CD4-positive, alpha-beta T cell (primary cell): ENCODE measurements around the gene ADIPOR2. TPM values are rescaled to one million over a fixed set of nuclear protein-coding genes. Genes with fewer than 3 reads are reported as not detected.

Experiments used
- ATAC-seq: fragments of 200-7000 bp; cut with Tn5 transposase; one replicate; pipeline ENCODE4 v1.10.0; 2022; ENCODE audit warnings: mild to moderate bottlenecking; ENCODE audit not compliant: poor library complexity
- CTCF ChIA-PET: fragments of 350-600 bp; sonication (Branson Sonifier 250); formaldehyde crosslinking; loops from one replicate; lab custom pipeline; 2021; ENCODE audit warnings: antibody characterized with exemption, inconsistent platforms; lab: Charles Lee
- POLR2A ChIA-PET: fragments of 350-600 bp; sonication (Branson Sonifier 250); formaldehyde crosslinking; loops from one replicate; lab custom pipeline; 2021; ENCODE audit warnings: antibody characterized with exemption, inconsistent platforms; lab: Charles Lee
- DNase-seq, 14 experiments: peaks; one replicate each; pipeline ENCODE4 v3.0.0-alpha.2; 2013 to 2020; ENCODE audit warnings: mixed read lengths in 2 of 14
- H3K27ac ChIP-seq, 2 donors: one replicate each; pipeline versions ENCODE4 v1.5.1 to v1.7.0; 2013; ENCODE audit warnings: low read length in 2 of 2, low read depth in 1 of 2, mild to moderate bottlenecking in 1 of 2
- H3K27me3 ChIP-seq, 2 experiments: 1 replicate in 1 of 2; 2 replicates in 1 of 2; pipeline versions ENCODE4 v1.6.1 to v1.7.0; 2013; ENCODE audit warnings: low read length in 2 of 2, control low read depth in 1 of 2, mild to moderate bottlenecking in 1 of 2, moderate library complexity in 1 of 2; ENCODE audit not compliant: insufficient read depth in 2 of 2, control insufficient read depth in 1 of 2
- H3K36me3 ChIP-seq: one replicate; pipeline ENCODE4 v1.6.1; 2013; ENCODE audit warnings: low read length, control low read depth; ENCODE audit not compliant: insufficient read depth
- H3K4me1 ChIP-seq: one replicate; pipeline ENCODE4 v1.6.1; 2013; ENCODE audit warnings: low read length, control low read depth; ENCODE audit not compliant: insufficient read depth
- H3K4me3 ChIP-seq: one replicate; pipeline ENCODE4 v1.5.1; 2013; ENCODE audit warnings: mild to moderate bottlenecking, low read length, moderate library complexity
- H3K9me3 ChIP-seq, 2 experiments: 1 replicate in 1 of 2; 2 replicates in 1 of 2; pipeline versions ENCODE4 v1.6.1 to v1.7.0; 2013; ENCODE audit warnings: low read length in 2 of 2, mild to moderate bottlenecking in 2 of 2, control low read depth in 1 of 2, moderate library complexity in 1 of 2; ENCODE audit not compliant: control insufficient read depth in 1 of 2, insufficient read depth in 1 of 2
- H3K27ac Mint-ChIP-seq: one replicate; pipeline ENCODE4 v1.8.0; 2020; ENCODE audit warnings: mixed read lengths
- H3K27me3 Mint-ChIP-seq: one replicate; pipeline ENCODE4 v1.8.0; 2021; ENCODE audit warnings: mixed read lengths
- H3K36me3 Mint-ChIP-seq: one replicate; pipeline ENCODE4 v1.8.0; 2021; ENCODE audit warnings: low read depth, mixed read lengths
- H3K4me1 Mint-ChIP-seq: one replicate; pipeline ENCODE4 v1.8.0; 2021; ENCODE audit warnings: low read depth, mixed read lengths
- H3K4me3 Mint-ChIP-seq: one replicate; pipeline ENCODE4 v1.8.0; 2020; ENCODE audit warnings: mild to moderate bottlenecking, mixed read lengths
- H3K9me3 Mint-ChIP-seq: one replicate; pipeline ENCODE4 v1.8.0; 2020; ENCODE audit warnings: mixed read lengths
- intact Hi-C, 2 experiments: fragments of 100-400 bp; cut with DNase I in 1 of 2; cut with micrococcal nuclease in 1 of 2; formaldehyde crosslinking; loops; one replicate each; pipeline versions ENCODE4 v1.15.1 to v1.9.0; 2023 to 2025; cut with DNase I, micrococcal nuclease
- total RNA-seq, 174 experiments: library from RNA in 2 of 174; stranded (reverse) in 2 of 174; gene quantifications; one replicate each; pipeline ENCODE4 v1.2.3 and lab custom pipeline; 2021 to 2026
- TF ChIP-seq, protein P1 (sequence below): fragments of 200-600 bp; IDR thresholded peaks from one replicate; pipeline ENCODE4 v1.8.0; 2022; ENCODE audit warnings: antibody characterized with exemption, mild to moderate bottlenecking

Gene ADIPOR2
- total RNA-seq, 2 experiments from 2014 or later: 12.5 to 12.6 TPM

DNA sequence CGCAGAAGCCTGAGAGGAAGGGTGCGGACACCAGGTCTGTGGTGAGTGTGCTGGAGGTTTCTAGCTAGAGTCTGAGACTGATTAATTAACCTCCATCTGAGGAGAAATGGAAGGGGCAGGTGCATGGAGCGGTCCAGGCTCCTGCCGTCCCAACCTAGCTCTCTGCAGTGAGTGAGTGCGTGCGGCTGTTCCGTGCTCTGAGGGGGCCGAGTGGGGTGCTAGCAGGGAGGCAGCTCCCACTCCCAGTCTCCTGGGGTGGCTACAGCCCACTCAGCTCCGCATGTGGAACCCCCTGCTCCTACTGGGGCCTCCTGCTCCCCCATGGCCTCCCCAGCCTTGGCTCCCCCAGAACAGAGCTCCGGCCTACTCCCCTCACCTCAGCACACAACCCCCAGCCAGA lies 132.4 kb downstream of the ADIPOR2 start:
- Mint-ChIP-seq H3K9me3 (no peaks in the 10 kb centered on the region), H3K4me1 (no peaks in the 10 kb centered on the region), H3K27ac (no peak overlapping the region), H3K4me3 (no peak overlapping the region), H3K27me3 (peaks cover 40% of the 10 kb centered on the region), H3K36me3 (no peaks in the 10 kb centered on the region)
- ChIA-PET CTCF (no interaction called here), POLR2A (no interaction called here)
- DNase-seq: no peak
- H3K4me1 ChIP-seq: peaks cover 2% of the 10 kb centered on the region
- H3K9me3 ChIP-seq: peaks cover 0 to 3% of the 10 kb centered on the region in 2 experiments
- H3K4me3 ChIP-seq: no peak overlapping the region
- H3K36me3 ChIP-seq: no peaks in the 10 kb centered on the region
- TF ChIP-seq, protein P1, sequence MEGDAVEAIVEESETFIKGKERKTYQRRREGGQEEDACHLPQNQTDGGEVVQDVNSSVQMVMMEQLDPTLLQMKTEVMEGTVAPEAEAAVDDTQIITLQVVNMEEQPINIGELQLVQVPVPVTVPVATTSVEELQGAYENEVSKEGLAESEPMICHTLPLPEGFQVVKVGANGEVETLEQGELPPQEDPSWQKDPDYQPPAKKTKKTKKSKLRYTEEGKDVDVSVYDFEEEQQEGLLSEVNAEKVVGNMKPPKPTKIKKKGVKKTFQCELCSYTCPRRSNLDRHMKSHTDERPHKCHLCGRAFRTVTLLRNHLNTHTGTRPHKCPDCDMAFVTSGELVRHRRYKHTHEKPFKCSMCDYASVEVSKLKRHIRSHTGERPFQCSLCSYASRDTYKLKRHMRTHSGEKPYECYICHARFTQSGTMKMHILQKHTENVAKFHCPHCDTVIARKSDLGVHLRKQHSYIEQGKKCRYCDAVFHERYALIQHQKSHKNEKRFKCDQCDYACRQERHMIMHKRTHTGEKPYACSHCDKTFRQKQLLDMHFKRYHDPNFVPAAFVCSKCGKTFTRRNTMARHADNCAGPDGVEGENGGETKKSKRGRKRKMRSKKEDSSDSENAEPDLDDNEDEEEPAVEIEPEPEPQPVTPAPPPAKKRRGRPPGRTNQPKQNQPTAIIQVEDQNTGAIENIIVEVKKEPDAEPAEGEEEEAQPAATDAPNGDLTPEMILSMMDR: no peak
- peaks cover 23 to 34% of the 10 kb centered on the region in 2 experiments for H3K27me3 ChIP-seq
- no peak overlapping the region for H3K27ac ChIP-seq
- no peak for ATAC-seq
- intact Hi-C loops: no loop called here

DNA sequence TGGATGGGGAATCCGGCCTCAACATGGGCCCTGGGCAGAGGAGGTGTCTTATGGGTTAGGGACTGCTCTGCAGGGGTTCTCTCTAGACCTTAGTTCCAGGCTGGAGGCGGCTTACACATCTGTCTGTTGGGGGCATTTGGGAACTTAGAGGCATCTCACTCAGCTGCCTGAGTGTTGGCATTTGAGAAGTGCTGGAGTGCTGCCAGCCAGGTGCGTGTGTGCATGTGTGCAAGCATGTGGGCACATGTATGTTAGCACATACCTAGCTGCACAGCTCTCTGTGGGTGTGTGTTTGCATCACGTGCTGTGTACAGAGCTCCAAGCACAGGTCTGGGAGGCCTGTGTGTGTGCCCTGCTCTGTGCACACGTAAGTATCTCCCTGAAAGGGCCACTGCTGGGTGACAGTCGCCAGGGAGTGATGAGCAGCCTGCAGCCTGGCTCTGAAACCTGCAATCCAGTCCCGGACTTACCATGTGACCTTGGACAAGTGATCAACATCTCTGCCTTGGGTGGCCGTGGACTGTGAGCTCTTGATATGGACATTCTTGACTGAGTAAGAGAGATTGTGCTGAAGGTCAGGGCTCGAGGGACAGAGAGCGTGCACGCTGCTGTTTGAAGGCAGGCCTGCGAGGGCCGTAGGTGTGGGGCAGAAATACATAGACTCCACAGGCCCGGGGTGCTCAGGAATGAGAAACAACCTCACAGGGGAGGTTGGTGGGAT lies 134.7 kb downstream of the ADIPOR2 start:
- TF ChIP-seq, protein P1: no peak
- Histone ChIP-seq H3K27me3 (peaks cover 16 to 26% of the 10 kb centered on the region in 2 experiments), H3K4me1 (no peaks in the 10 kb centered on the region), H3K36me3 (no peaks in the 10 kb centered on the region), H3K9me3 (peaks cover 0 to 8% of the 10 kb centered on the region in 2 experiments), H3K27ac (no peak overlapping the region), H3K4me3 (no peak overlapping the region)
- Mint-ChIP-seq H3K4me3 (no peak overlapping the region), H3K9me3 (no peaks in the 10 kb centered on the region), H3K4me1 (no peaks in the 10 kb centered on the region), H3K27ac (no peak overlapping the region), H3K27me3 (peaks cover 37% of the 10 kb centered on the region), H3K36me3 (no peaks in the 10 kb centered on the region)
- CTCF ChIA-PET: no interaction called here
- ATAC-seq (no peak), DNase-seq (no peak)
- POLR2A ChIA-PET: no interaction called here
- intact Hi-C loops: no loop called here

DNA sequence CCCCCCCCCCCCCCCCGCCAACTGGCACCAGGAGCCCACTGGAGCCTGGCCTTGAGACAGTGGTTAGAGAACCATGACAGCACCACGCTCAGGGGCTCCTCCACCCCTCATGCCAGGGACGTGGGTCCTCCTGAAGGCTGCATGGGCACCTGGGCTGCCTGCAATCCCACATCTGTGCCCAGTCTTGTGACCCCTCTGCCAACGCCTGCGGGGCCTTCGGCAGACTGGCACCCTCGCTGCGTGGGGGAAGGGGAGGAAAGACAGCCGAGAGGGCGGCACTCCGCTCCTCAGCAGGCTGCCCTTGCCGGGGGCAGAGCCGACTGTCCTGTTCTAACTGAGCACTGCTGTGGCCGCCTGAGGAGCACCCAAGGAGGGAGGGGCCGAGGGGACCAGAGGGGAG lies 135.5 kb downstream of the ADIPOR2 start:
- no peak overlapping the region for H3K4me3 ChIP-seq
- peaks cover 0 to 17% of the 10 kb centered on the region in 2 experiments for H3K9me3 ChIP-seq
- Mint-ChIP-seq H3K9me3 (no peaks in the 10 kb centered on the region), H3K36me3 (no peaks in the 10 kb centered on the region), H3K27me3 (peaks cover 29% of the 10 kb centered on the region), H3K4me1 (no peaks in the 10 kb centered on the region), H3K4me3 (no peak overlapping the region), H3K27ac (no peak overlapping the region)
- CTCF ChIA-PET: no interaction called here
- no peak for DNase-seq
- POLR2A ChIA-PET: no interaction called here
- H3K36me3 ChIP-seq: no peaks in the 10 kb centered on the region
- ATAC-seq: no peak
- H3K27ac ChIP-seq: no peak overlapping the region
- no peaks in the 10 kb centered on the region for H3K4me1 ChIP-seq
- intact Hi-C loops: no loop called here
- TF ChIP-seq, protein P1: no peak
- H3K27me3 ChIP-seq: peaks cover 16 to 22% of the 10 kb centered on the region in 2 experiments
